Activated CD4-positive, CD25-positive, alpha-beta regulatory T cell treated with anti-CD3 and anti-CD28 coated beads, Interleukin-2, amount 50 U/mL, for 72 hours (primary cell): ENCODE data around the gene NEK3.
A peak's percentile ranks its signal among the peaks of the same experiment; 100 is the strongest.
"Not testable (repeated sequence)": the region's sequence is repeated elsewhere in the genome, so short reads cannot be mapped to it uniquely, and the experiment has no call there.

Experiments used
- DNase-seq: peaks from one replicate; pipeline ENCODE4 v3.0.0; 2021

NEK3 gene

DNA sequence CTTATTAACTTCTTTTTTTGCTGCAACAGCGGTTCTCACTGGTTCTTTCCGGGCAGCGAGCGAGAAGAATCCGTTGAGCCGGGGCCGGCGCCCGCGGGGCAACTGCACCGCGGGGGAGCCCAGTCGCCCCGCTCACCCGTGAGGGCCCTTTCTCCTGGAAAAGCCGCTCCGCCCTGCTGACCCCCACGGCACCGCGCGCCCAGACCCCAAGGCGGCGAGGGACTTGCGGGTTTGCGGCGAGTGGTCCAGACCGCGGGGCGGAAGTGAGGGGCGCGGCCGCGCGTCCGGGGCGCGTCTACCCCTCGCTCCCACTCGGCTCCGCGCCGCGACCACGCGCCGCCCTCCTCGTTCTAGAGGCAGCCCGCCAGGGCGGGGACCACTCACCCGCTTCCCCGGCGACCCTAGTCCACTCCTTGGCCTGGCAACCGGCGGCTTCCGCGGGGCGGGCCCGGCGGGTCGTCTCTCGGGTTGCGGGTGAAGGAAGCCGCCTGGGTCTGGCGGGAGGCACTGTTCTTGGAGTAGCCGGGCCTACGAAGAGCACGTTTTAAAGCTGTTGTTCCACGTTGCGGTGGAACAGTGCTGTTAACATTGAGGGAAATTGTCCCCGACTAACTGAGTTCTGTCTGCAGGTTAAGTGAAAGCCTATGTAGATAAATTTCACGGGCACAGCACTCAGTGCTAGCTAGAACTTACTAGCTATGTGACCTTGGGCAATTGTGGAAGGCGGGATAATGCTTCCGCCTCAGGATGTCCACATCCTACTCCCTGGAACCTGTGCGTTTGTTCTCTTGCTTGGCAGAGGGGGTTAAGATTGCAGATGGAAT is at the start of gene NEK3:
Gene NEK3, minus strand, starts transcription at position 439 of the 824 bp plus-strand sequence. CDS start 3,406 bp downstream, outside the sequence.
- DNase-seq, result peak; percentile 51

DNA sequence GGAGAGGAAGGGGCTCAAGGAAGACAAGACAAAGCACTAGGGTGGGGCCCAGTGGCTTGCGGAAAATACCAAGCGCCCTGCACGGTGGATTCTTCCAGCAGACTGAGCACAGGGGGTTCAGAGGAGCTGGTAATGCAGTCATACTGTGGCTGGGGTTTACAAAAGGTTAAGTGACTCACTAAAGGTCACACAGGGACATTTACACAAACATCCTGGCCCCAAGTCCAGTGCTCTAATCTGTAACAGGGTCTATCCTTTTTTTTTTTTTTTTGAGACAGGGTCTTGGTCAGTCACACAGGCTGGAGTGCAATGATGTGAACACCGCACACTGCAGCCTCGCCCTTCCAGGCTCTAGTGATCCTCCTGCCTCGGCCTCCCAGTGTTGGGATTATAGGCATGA is 49.0 kb upstream of the NEK3 start:
- not testable (repeated sequence) for DNase-seq

DNA sequence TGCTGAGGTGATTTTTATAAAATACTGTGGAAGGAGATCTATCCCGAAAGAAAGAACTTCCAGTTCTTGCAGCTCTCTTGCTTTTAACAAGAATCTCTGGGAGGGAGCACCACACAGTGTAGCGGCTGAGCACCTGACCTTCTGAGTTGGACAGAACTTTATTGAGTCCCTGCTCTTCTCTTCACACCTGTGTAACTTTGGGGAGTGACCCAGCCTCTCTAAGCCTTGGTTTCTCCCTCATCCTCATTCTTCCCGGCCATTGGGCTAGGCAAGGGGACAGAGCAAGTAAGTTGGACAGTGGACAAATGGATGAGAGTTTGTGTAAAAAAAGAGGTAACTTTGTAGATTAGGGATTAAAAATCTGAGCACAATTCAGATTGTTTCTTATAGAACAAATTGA is 48.5 kb upstream of the NEK3 start:
- not testable (repeated sequence) for DNase-seq

DNA sequence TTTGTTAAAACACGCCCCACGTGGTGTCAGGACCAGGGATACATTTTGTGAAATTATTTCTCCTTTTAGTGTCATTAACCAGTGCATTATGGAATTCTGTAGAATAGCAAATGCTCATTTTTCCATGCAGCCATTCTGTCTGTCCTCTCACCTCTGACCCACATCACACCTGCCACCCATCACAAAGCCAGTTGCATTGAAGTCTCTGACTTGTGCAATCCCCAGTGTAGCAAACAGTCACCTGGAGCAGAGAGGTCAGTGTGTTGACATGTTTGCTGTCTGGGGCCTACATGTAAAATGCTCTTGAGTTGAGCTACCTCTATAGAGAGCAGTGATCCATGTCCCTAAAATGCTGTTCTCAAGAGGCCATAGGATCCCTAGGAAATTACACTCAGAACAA is 47.9 kb upstream of the NEK3 start:
- not testable (repeated sequence) for DNase-seq

- not testable (repeated sequence) for DNase-seq
Measured at GRCh38 chr13:52204546-52204945, 45.1 kb upstream of the NEK3 start.

- DNase-seq, result not testable (repeated sequence)
Measured at GRCh38 chr13:52203864-52204263, 44.5 kb upstream of the NEK3 start.

DNA sequence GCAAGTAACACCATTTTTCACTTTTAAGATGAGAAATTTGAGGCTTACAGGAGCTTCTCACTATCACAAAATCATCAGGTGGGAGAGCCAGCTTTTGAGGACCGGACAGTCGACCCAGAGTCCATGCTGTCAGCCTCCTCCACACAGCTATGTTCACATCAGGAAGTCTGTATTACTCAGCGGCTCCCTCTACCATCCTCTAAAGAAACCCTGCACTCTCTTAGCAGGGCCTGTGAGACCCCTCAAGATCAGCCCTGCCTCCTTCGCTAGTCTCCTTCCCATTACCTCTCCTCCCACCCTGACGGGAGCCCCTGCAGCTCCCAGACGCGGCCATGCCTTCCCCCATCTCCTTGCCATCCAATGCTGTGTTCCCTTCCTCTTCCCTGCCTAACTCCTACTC is 43.1 kb upstream of the NEK3 start:
- not testable (repeated sequence) for DNase-seq

DNA sequence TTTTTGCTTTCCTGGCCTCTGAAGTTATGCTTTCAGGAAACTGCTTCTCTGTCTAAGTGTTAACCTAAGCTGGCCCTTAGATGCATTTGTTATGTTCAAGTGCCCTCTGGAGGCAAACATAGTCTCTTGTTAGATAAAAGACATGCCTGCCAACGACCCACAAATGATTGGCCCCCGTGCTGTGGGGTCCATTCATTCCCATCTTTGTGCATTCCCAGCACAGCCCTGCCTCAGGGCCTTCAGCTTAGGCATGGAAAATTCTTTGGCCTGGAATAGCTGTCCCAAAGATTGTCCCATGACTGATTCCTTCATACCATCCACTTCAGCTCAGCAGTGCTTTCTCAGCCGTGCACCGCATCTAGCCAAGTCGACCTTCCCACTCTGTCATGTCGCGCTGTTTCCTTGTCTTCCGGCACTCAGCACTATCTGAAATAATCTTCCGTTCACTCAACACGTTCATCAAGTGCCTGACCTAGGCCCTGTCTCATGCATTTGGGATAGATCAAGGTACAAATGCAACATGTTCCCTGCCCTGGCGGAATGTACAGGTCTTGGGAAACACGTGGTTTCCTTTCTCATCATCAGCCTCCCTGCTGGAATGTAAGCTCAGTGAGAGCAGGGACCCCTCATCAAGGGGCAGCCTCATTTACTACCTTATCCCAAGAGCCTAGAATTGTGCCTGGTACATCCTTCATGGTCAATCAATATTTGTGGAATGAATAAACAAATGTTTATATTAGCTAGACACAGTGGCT is 42.2 kb upstream of the NEK3 start:
- not testable (repeated sequence) for DNase-seq

DNA sequence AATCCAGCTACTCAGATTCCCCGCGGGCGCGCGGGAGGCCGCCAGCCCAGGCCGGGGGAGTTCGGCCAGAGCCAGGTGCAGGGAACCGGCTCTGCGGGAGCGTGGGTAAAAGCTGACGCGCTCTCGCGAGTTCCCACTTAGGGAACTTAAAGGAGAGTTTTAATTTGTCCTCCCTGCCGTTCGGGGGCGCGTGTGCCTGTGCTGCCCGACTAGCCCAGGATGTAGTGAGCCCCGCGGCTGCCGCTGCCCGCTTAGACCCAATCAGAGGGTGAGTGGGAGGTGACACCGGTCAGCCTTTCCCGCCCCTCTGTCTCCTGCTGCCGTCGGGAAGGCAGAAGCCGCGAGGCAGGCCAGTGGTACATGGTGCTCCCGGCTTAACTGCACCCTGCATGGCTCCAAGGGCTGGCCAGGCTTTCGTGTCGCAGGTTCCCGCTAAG is 36.0 kb upstream of the NEK3 start:
- DNase-seq, result peak; percentile 52

- DNase-seq, result peak; percentile 83
Measured at GRCh38 chr13:52194184-52194868, 34.9 kb upstream of the NEK3 start.

- DNase-seq, result not testable (repeated sequence)
Measured at GRCh38 chr13:52193587-52194183, 34.3 kb upstream of the NEK3 start.

DNA sequence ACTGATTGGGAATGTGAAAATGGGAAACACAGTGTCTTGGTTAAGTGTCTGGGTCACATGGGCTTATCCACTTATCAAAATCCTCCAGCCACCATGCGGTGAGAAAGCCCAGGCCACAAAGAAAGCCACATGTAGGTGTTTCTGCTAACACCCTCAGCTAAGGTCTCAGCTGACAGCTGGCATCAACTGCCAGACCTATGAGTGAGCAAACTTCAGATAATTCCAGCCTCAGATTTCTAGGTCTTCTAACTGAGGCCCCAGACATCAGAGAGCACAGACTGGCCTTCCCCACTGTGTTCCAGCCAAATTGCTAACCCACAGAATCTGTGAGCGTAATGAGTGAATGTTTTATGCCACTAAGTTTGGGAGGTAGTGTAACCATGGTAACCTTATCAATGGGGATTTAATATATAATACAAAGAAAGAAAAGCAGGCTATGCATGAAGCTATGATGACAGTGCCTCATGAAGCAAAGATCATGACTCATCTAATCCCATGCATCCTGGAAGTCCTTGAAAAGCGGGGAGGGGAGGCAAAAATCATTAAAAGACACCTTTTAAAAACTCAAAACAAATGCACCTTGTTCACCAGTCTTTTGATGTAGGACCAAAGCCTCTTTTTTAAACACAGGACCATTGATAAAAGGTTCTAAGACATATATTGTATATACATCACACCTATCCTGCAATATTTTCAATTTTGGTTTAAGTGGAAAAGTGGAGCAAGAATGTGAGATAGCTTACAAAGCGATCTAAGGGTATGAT is 28.2 kb upstream of the NEK3 start:
- DNase-seq, result not testable (repeated sequence)

DNA sequence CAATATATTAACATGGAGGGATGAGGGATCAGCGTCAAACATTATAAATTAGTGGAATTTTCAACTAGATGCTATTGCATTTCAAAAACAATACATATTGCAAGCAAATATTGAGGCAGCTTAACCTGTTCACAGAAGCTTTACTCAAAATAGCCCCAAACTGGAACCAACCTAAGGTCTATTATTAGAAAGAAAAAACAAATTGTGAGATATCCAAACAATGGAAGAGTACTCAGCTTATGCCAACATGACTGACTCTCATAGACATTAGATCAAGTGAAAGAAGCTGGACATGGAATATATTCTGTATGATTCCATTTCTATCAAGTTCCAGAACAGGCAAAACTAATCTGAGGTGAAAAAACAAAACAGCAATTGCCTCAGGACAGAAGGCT is 27.6 kb upstream of the NEK3 start:
- no peak for DNase-seq

GRCh38 chr13:52181316-52181954 is 22.0 kb upstream of the NEK3 start:
- DNase-seq, result not testable (repeated sequence)

DNA sequence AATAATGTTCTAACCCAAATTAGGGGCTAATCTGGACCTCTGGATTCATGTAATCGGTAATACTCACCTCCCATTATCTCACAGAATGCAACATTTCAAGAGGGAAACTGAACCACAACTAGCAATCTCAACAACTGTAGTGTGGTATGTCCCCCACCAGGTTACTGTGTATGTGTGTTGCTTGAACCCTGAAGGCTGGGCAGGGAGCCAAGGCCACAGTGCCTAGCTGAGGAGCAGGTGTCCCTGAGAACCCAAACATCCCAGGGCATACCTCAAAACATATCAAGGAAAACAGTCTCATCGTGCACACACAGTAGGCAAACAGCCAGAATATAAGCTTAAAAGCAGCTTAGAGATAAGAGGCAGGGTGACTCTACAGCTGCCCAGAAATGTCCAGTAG is 20.5 kb upstream of the NEK3 start:
- DNase-seq, result no peak

GRCh38 chr13:52177276-52177675 is 17.9 kb upstream of the NEK3 start:
- no peak for DNase-seq

- not testable (repeated sequence) for DNase-seq
Measured at GRCh38 chr13:52173970-52174369, 14.6 kb upstream of the NEK3 start.

DNA sequence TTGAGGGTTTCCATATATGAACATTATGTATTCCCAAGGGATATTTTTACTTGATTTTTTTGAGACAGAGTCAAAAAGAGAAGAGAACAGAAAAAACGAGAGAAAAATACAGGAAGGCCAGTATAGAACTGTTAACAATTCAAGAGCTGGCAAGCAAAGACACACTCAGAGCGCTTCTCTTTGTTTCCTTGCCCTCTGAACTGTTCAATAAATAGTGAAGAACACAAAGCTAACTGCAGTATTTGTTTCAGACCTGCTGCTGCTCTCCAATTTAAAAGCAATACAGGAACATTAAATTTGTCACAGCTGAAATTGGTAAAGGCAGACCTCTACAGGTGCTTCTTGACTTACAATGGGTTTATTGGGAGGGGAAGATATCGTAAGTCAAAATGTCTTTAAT is 14.0 kb upstream of the NEK3 start:
- DNase-seq, result no peak

GRCh38 chr13:52171686-52172085 is 12.3 kb upstream of the NEK3 start:
- DNase-seq, result not testable (repeated sequence)

DNA sequence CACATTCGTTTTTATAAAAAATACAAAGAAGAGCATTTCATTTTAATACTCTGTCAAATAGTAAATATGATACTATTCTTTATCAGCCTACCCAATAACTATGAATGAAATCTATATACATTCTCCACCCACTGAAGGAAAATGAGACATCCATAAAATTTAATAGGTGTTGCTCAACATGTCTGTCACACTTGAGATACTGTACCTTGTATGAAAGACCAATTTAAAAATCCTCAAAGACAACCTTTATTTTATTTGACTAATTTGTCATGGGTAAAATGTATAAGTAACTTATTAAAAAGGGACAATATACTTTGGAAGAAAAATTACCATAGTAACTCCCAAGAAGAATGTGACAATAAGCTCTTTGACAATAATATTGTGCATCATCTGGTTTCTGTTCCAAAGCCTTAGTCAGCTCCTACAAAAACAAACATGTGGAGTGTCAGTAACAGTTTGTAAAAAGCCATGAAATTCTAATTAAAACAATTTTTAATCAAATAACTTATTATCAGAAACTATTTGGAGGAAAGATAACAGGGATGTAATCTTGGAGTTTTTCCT is 11.5 kb upstream of the NEK3 start:
- not testable (repeated sequence) for DNase-seq

DNA sequence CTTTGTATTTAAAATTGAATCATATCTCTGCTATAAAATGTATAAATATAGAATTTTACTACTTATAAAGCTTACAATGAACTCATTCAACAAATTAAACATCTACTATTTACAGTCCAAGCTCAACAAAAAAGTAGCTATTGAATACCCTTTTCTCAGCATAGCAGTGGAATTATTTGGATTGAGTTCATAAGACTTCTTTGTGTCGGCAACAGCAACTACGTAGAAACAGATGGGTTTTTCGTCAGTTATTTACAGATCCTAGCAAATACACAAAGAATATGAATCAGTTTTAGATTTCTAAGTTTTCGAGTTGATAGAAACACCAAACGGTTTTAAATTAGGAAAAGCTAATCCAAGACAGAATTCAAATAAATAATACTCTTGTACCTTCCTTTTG is 10.4 kb upstream of the NEK3 start:
- DNase-seq, result no peak
